WERI-Rb-1 (cell line): Measurements from ENCODE around the gene RMI2.

Experiments
- DNase-seq: peaks from one replicate; pipeline ENCODE4 v3.0.0-alpha.2; 2020
- H3K27ac ChIP-seq: fragments of 250-450 bp; sonication (Bioruptor Pico); 2 replicates; pipeline ENCODE4 v1.5.1; 2020; ENCODE audit warnings: mild to moderate bottlenecking, moderate library complexity
- H3K27me3 ChIP-seq: fragments of 250-450 bp; sonication (Bioruptor Pico); 2 replicates; pipeline ENCODE4 v1.5.1; 2021; ENCODE audit warnings: mild to moderate bottlenecking, low read depth, moderate library complexity; ENCODE audit not compliant: insufficient read depth, severe bottlenecking
- H3K36me3 ChIP-seq: fragments of 250-450 bp; sonication (Bioruptor Pico); 2 replicates; pipeline ENCODE4 v1.5.1; 2020; ENCODE audit warnings: mild to moderate bottlenecking, moderate library complexity
- H3K4me3 ChIP-seq: 2 replicates; pipeline ENCODE4 v1.5.1; 2011; ENCODE audit warnings: low read depth, mild to moderate bottlenecking, control low read depth, low read length
- H3K9me3 ChIP-seq: fragments of 250-450 bp; sonication (Bioruptor Pico); 2 replicates; pipeline ENCODE4 v1.5.1; 2021; ENCODE audit warnings: mild to moderate bottlenecking, moderate library complexity; ENCODE audit not compliant: severe bottlenecking
- TF ChIP-seq, protein P1 (sequence below): IDR thresholded peaks from 2 replicates; pipeline ENCODE4 v1.5.1; 2011; ENCODE audit warnings: low read depth, mild to moderate bottlenecking, control low read depth, inconsistent platforms, low read length

RMI2 gene

DNA sequence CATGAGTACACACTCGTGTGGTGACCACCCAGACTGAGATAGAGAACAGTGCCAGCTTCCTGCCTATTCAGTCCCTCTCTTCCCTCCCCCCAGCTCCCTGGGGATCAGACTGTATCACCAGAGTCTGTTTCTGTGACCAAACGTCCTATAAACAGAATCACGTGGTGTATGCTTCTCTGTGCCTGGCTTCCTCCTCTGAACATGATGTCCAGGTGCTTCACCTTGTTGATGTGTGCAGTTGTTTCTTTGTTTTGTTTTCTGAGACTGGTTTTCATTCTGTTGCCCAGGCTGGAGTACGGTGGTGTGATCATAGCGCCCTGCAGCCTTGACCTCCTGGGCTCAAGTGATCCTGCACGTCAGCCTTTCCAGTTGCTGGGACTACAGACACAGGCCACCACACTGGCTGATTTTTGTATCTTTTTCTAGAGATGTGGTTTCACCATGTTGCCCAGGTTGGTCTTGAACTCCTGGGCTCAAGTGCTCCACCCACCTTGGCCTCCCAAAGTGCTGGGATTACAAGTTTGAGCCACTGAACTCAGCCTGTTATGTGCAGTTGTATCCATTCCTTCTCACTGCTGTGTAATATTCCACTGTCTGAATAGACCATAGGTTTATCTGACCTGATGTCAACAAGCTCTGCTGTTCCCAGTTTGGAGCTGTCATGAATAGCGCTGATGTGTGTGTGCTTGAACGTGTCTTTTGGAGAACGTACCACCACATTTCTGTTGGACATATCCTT lies 35.2 kb upstream of the RMI2 start:
- TF ChIP-seq, protein P1, sequence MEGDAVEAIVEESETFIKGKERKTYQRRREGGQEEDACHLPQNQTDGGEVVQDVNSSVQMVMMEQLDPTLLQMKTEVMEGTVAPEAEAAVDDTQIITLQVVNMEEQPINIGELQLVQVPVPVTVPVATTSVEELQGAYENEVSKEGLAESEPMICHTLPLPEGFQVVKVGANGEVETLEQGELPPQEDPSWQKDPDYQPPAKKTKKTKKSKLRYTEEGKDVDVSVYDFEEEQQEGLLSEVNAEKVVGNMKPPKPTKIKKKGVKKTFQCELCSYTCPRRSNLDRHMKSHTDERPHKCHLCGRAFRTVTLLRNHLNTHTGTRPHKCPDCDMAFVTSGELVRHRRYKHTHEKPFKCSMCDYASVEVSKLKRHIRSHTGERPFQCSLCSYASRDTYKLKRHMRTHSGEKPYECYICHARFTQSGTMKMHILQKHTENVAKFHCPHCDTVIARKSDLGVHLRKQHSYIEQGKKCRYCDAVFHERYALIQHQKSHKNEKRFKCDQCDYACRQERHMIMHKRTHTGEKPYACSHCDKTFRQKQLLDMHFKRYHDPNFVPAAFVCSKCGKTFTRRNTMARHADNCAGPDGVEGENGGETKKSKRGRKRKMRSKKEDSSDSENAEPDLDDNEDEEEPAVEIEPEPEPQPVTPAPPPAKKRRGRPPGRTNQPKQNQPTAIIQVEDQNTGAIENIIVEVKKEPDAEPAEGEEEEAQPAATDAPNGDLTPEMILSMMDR, result no peak
- DNase-seq, result no peak
- Histone ChIP-seq H3K36me3 (no peaks in the 10 kb centered on the region), H3K27ac (no peak overlapping the region), H3K27me3 (no peaks in the 10 kb centered on the region), H3K9me3 (no peaks in the 10 kb centered on the region), H3K4me3 (no peak overlapping the region)

DNA sequence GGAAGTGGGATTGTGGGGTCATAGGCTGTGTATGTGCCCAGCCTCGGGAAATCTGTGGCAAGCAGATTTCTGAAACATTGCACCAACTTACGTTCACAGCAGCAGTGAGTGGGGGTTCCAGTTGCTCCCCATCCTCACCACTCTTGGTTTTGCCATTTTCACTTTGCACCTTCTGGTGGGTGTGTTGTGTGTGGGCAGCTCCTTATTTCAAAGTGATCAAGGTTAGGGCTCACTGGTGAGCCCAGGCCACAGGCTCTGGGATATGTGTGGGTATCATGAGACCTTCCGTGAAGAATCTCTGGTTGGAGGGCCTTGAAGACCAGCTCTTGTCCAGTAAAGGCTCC lies 34.7 kb upstream of the RMI2 start:
- no peaks in the 10 kb centered on the region for H3K27me3 ChIP-seq
- TF ChIP-seq, protein P1, result no peak
- no peak for DNase-seq
- H3K36me3 ChIP-seq, result no peaks in the 10 kb centered on the region
- no peaks in the 10 kb centered on the region for H3K9me3 ChIP-seq
- H3K27ac ChIP-seq, result no peak overlapping the region
- H3K4me3 ChIP-seq, result no peak overlapping the region

DNA sequence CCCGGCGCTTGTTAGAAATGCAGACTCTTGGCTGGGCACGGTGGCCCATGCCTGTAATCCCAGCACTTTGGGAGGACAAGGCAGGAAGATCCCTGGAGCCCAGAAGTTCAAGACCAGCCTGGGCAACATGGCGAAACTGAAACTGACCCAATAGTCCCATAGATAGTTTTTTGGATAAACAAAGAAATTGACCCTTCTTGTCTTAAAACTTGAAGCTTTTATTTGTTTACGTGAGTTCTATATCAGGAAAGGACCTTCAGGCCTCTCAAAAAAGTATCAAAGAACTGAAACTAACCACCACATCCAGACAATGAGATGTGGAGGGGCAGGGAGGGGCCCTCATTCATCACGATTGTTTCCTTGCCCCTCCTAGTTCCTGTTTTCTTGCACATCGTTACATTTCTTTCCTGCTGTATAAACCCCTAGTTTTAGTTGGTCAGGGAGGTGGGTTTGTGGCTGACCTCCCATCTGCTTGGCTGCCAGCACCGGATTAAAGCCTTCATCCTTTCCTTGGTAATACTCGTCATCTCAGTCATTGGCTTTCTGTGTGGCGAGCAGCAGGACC lies 34.2 kb upstream of the RMI2 start:
- H3K27me3 ChIP-seq, result no peaks in the 10 kb centered on the region
- DNase-seq, result no peak
- no peak overlapping the region for H3K4me3 ChIP-seq
- H3K9me3 ChIP-seq, result no peaks in the 10 kb centered on the region
- H3K27ac ChIP-seq, result no peak overlapping the region
- TF ChIP-seq, protein P1, result no peak
- no peaks in the 10 kb centered on the region for H3K36me3 ChIP-seq

DNA sequence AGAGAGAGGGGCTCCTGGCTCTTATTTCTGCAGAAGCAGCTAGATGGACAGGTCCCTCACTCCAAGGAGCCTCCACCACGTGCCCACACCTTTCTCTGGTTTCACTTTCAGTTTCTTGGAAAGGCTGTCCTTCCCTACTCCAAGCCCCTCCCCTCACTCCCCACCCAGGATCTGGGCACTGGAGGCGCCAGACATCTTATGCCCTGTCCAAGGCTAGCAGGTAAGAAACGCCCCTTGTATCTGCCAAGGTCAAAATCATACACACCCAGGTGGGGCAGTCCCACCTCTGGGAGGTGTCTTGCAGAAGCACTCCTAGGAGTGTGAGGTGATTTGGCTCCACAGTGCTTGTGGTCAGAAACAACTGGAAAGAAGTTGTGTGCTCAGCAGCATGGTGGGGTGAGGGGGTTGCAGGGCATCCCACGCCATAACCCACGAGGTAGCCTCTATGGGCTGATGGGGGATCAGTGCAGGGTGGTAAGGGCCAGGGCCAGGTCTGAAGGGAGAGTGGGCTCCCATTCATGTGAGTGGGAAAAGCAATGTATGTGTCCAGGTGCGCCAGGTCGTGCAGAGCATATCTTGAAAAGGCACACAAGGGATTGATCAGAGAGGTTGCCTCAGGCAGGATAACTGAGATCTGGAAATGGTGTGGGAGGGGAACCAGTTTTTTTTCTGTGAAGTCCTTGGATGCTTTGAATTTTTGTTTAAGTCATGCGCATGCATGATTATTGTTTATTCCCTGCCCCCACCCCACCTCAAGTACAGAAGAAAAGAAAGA lies 32.4 kb upstream of the RMI2 start:
- no peak overlapping the region for H3K4me3 ChIP-seq
- no peaks in the 10 kb centered on the region for H3K27me3 ChIP-seq
- DNase-seq, result no peak
- H3K27ac ChIP-seq, result no peak overlapping the region
- TF ChIP-seq, protein P1, result no peak
- H3K9me3 ChIP-seq, result no peaks in the 10 kb centered on the region
- no peaks in the 10 kb centered on the region for H3K36me3 ChIP-seq

DNA sequence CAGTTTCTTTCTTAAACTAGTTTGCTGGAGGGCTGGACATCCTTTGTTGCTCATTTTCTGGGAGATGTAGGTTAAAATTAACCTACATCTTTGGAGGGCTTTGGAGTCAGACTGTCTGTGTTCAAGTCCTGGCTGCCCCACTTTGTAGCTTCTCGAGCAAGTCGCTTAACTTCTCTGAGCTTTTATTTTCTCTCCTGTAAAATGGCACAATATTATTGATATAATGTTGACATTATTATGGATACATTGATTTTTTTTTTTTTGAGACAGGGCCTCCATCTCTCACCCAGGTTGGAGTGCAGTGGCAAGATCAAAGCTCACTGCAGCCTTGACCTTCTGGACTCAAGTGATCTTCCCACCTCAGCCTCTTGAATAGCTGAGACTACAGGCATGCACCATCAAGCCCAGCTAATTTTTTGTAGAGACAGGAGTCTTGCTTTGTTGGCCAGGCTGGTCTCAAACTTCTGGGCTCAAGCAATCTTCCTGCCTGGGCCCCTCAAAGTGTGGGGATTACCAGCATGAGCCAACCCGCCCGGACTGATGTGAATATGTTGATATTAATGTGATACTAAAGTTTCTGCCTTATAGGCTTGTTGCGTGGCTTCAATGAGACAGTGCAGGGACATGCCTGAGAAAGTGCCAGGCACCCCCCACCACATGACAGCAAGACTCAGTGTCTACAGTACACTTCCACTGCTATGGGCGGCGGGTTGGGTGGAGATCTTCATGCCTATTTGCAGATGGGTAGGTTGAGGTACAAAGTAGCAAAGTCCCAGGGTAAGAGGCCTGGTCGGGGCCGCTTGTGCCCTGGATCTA lies 31.6 kb upstream of the RMI2 start:
- no peaks in the 10 kb centered on the region for H3K27me3 ChIP-seq
- H3K9me3 ChIP-seq, result no peaks in the 10 kb centered on the region
- no peak for DNase-seq
- no peak overlapping the region for H3K4me3 ChIP-seq
- H3K27ac ChIP-seq, result no peak overlapping the region
- TF ChIP-seq, protein P1, result no peak
- H3K36me3 ChIP-seq, result no peaks in the 10 kb centered on the region
